ENCODE measurements around the gene AKR1A1.
"Not testable (repeated sequence)": the region's sequence is repeated elsewhere in the genome, so short reads cannot be mapped to it uniquely, and the experiment has no call there.

GRCh38 chr1:45519774-45520173 lies 30.9 kb upstream of the AKR1A1 start:
- not testable (repeated sequence) for TF ChIP-seq CTCF, POLR2A (IDR thresholded peaks at IDR 0.05)
